ENCODE data around the gene CCR6. TPM values are rescaled to one million over a fixed set of nuclear protein-coding genes. Genes with fewer than 3 reads are reported as not detected.

Gene CCR6
- total and polyA plus RNA-seq, 2 of the 13 experiments (the other 11 are each of a cell fraction or from before 2014, with no cell fraction given), result 4.5 to 8.7 TPM

DNA sequence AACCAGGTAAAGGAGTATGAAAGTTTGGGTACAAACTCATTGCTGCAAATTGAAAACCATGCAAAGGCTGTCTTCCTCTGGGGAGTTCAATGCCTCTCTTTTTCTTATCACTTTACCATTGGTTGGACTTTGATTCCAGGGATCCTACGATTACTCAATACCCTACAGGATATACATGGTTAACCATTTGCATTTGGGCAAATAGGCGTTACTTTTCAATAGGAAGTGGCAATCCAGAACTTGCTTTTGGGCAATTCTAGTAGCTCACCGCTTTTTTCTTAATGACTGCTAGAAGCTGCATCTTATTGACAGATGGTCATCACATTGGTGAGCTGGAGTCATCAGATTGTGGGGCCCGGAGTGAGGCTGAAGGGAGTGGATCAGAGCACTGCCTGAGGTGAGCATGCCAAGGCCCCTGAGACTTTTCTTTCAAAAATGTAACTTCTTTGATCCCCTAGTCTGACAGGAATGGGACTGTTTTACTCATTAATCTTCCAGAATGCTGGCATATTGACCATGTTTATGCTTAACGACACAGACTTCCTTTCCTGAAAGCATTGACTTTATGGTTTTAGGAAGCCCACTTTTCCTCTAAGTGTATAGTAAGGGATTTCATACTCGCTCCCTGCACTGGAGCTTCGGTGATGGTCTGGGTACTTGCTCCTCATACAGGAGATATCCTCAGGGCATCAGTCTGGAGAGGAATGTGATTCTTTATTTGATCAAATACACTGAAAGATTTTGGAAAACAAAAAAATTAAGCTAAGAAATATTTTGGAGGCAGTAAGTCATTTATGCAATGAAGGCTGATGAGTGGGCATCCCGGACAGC lies at the start of gene CCR6 (continued):
- TF ChIP-seq, protein P1, sequence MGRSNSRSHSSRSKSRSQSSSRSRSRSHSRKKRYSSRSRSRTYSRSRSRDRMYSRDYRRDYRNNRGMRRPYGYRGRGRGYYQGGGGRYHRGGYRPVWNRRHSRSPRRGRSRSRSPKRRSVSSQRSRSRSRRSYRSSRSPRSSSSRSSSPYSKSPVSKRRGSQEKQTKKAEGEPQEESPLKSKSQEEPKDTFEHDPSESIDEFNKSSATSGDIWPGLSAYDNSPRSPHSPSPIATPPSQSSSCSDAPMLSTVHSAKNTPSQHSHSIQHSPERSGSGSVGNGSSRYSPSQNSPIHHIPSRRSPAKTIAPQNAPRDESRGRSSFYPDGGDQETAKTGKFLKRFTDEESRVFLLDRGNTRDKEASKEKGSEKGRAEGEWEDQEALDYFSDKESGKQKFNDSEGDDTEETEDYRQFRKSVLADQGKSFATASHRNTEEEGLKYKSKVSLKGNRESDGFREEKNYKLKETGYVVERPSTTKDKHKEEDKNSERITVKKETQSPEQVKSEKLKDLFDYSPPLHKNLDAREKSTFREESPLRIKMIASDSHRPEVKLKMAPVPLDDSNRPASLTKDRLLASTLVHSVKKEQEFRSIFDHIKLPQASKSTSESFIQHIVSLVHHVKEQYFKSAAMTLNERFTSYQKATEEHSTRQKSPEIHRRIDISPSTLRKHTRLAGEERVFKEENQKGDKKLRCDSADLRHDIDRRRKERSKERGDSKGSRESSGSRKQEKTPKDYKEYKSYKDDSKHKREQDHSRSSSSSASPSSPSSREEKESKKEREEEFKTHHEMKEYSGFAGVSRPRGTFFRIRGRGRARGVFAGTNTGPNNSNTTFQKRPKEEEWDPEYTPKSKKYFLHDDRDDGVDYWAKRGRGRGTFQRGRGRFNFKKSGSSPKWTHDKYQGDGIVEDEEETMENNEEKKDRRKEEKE (IDR thresholded peaks at IDR 0.05), result no peak
- TF ChIP-seq ZNF468 (CRISPR knock-in tag; IDR thresholded peaks at IDR 0.05) (no peak), ZNF235 (CRISPR knock-in tag; IDR thresholded peaks at IDR 0.05; ENCODE audit: borderline replicate concordance) (no peak), ZKSCAN1 (IDR thresholded peaks at IDR 0.05; ENCODE audit: low read length) (no peak), SRSF1 (optimal IDR thresholded peaks at IDR 0.05; ENCODE audit: low read depth, low read length) (no peak), ZNF672 (CRISPR knock-in tag; IDR thresholded peaks at IDR 0.05) (no peak), ARNT2 (CRISPR knock-in tag; IDR thresholded peaks at IDR 0.05; ENCODE audit: low read depth) (peak; percentile 66), HNF4A (CRISPR knock-in tag; IDR thresholded peaks at IDR 0.05) (peak; percentile 99), ZNF3 (CRISPR knock-in tag; IDR thresholded peaks at IDR 0.05) (no peak), ZFYVE20 (CRISPR knock-in tag; IDR thresholded peaks at IDR 0.05; ENCODE audit: borderline replicate concordance, low read depth) (no peak), HOXA7 (CRISPR knock-in tag; IDR thresholded peaks at IDR 0.05) (no peak), ZNF496 (CRISPR knock-in tag; IDR thresholded peaks at IDR 0.05; ENCODE audit: insufficient replicate concordance) (no peak), ZNF644 (CRISPR knock-in tag; IDR thresholded peaks at IDR 0.05; ENCODE audit: low read depth) (peak; percentile 87), PHF20 (CRISPR knock-in tag; IDR thresholded peaks at IDR 0.05) (no peak)
- TF ChIP-seq, protein P2, sequence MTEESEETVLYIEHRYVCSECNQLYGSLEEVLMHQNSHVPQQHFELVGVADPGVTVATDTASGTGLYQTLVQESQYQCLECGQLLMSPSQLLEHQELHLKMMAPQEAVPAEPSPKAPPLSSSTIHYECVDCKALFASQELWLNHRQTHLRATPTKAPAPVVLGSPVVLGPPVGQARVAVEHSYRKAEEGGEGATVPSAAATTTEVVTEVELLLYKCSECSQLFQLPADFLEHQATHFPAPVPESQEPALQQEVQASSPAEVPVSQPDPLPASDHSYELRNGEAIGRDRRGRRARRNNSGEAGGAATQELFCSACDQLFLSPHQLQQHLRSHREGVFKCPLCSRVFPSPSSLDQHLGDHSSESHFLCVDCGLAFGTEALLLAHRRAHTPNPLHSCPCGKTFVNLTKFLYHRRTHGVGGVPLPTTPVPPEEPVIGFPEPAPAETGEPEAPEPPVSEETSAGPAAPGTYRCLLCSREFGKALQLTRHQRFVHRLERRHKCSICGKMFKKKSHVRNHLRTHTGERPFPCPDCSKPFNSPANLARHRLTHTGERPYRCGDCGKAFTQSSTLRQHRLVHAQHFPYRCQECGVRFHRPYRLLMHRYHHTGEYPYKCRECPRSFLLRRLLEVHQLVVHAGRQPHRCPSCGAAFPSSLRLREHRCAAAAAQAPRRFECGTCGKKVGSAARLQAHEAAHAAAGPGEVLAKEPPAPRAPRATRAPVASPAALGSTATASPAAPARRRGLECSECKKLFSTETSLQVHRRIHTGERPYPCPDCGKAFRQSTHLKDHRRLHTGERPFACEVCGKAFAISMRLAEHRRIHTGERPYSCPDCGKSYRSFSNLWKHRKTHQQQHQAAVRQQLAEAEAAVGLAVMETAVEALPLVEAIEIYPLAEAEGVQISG (CRISPR knock-in tag; IDR thresholded peaks at IDR 0.05), result no peak
- TF ChIP-seq, protein P3, sequence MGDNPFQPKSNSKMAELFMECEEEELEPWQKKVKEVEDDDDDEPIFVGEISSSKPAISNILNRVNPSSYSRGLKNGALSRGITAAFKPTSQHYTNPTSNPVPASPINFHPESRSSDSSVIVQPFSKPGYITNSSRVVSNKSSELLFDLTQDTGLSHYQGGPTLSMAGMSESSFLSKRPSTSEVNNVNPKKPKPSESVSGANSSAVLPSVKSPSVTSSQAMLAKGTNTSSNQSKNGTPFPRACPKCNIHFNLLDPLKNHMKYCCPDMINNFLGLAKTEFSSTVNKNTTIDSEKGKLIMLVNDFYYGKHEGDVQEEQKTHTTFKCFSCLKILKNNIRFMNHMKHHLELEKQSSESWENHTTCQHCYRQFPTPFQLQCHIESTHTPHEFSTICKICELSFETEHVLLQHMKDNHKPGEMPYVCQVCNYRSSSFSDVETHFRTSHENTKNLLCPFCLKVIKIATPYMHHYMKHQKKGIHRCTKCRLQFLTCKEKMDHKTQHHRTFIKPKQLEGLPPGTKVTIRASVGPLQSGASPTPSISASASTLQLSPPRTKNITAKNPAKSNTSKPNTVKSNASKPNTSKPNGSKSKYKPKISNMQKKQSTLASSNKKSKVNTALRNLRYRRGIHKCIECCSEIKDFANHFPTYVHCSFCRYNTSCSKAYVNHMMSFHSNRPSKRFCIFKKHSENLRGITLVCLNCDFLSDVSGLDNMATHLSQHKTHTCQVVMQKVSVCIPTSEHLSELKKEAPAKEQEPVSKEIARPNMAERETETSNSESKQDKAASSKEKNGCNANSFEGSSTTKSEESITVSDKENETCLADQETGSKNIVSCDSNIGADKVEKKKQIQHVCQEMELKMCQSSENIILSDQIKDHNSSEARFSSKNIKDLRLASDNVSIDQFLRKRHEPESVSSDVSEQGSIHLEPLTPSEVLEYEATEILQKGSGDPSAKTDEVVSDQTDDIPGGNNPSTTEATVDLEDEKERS (CRISPR knock-in tag; IDR thresholded peaks at IDR 0.05), result no peak
- TF ChIP-seq, protein P4, sequence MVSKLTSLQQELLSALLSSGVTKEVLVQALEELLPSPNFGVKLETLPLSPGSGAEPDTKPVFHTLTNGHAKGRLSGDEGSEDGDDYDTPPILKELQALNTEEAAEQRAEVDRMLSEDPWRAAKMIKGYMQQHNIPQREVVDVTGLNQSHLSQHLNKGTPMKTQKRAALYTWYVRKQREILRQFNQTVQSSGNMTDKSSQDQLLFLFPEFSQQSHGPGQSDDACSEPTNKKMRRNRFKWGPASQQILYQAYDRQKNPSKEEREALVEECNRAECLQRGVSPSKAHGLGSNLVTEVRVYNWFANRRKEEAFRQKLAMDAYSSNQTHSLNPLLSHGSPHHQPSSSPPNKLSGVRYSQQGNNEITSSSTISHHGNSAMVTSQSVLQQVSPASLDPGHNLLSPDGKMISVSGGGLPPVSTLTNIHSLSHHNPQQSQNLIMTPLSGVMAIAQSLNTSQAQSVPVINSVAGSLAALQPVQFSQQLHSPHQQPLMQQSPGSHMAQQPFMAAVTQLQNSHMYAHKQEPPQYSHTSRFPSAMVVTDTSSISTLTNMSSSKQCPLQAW (CRISPR knock-in tag; IDR thresholded peaks at IDR 0.05), result peak; percentile 56

Measured in HepG2 (cell line).